CD4-positive, CD25-positive, alpha-beta regulatory T cell (primary cell): ENCODE results near the gene SLC2A13. TPM values are rescaled to one million over a fixed set of nuclear protein-coding genes. Genes with fewer than 3 reads are reported as not detected.
"Not testable (repeated sequence)": the region's sequence is repeated elsewhere in the genome, so short reads cannot be mapped to it uniquely, and the experiment has no call there.

Source experiments
- ATAC-seq, 2 donors: fragments of 150-1000 bp; cut with Tn5 transposase; one replicate each; pipeline ENCODE4 v1.10.0; 2021; ENCODE audit warnings: low read depth in 2 of 2, moderate number of reproducible peaks in 2 of 2, moderate library complexity in 1 of 2
- DNase-seq, 3 donors: peaks; one replicate each; pipeline versions ENCODE4 v3.0.0 to v3.0.0-alpha.2; 2012 to 2022; ENCODE audit warnings: mixed read lengths in 1 of 3
- H3K27ac ChIP-seq: one replicate; pipeline ENCODE4 v1.7.0; 2013; ENCODE audit warnings: mild to moderate bottlenecking, low read length; ENCODE audit not compliant: insufficient read depth, poor library complexity, severe bottlenecking
- H3K27me3 ChIP-seq: one replicate; pipeline ENCODE4 v1.7.0; 2013; ENCODE audit warnings: low read length; ENCODE audit not compliant: control insufficient read depth, insufficient read depth
- H3K36me3 ChIP-seq: one replicate; pipeline ENCODE4 v1.7.0; 2013; ENCODE audit warnings: mild to moderate bottlenecking, low read length, moderate library complexity; ENCODE audit not compliant: control insufficient read depth, insufficient read depth
- H3K4me1 ChIP-seq: 2 replicates; pipeline ENCODE4 v1.7.0; 2013; ENCODE audit warnings: mild to moderate bottlenecking, low read length; ENCODE audit not compliant: insufficient read depth, control insufficient read depth, poor library complexity, severe bottlenecking
- H3K4me3 ChIP-seq: one replicate; pipeline ENCODE4 v1.7.0; 2013; ENCODE audit warnings: low read depth, mild to moderate bottlenecking, low read length, moderate library complexity
- H3K9me3 ChIP-seq, 2 experiments: 1 replicate in 1 of 2; 2 replicates in 1 of 2; pipeline ENCODE4 v1.7.0; 2013; ENCODE audit warnings: low read length in 2 of 2, mild to moderate bottlenecking in 1 of 2, moderate library complexity in 1 of 2; ENCODE audit not compliant: control insufficient read depth in 2 of 2
- H3K27ac Mint-ChIP-seq, 3 donors: one replicate each; pipeline ENCODE4 v1.8.0; 2020 to 2022; ENCODE audit warnings: mild to moderate bottlenecking in 3 of 3, mixed read lengths in 3 of 3, moderate library complexity in 2 of 3
- H3K27me3 Mint-ChIP-seq: one replicate; pipeline ENCODE4 v1.8.0; 2022; ENCODE audit warnings: mild to moderate bottlenecking, mixed read lengths
- H3K36me3 Mint-ChIP-seq: one replicate; pipeline ENCODE4 v1.8.0; 2020; ENCODE audit warnings: mixed read lengths
- H3K4me1 Mint-ChIP-seq, 4 donors: one replicate each; pipeline ENCODE4 v1.8.0; 2020 to 2022; ENCODE audit warnings: mixed read lengths in 4 of 4, mild to moderate bottlenecking in 1 of 4
- H3K4me3 Mint-ChIP-seq, 4 donors: one replicate each; pipeline ENCODE4 v1.8.0; 2020 to 2022; ENCODE audit warnings: mild to moderate bottlenecking in 4 of 4, mixed read lengths in 4 of 4, moderate library complexity in 3 of 4
- H3K9me3 Mint-ChIP-seq, 7 donors: one replicate each; pipeline ENCODE4 v1.8.0; 2020 to 2022; ENCODE audit warnings: mixed read lengths in 7 of 7, mild to moderate bottlenecking in 3 of 7, moderate library complexity in 2 of 7
- polyA plus RNA-seq, 4 donors: library from polyadenylated mRNA; unstranded; fragments of 300-500 nt; fragmentation: Illumina TruSeq; gene quantifications; one replicate each; pipeline ENCODE4 v1.2.3, GENCODE V29; 2021
- total RNA-seq: library from RNA; stranded (reverse); gene quantifications from one replicate; pipeline ENCODE4 v1.2.3, GENCODE V29; 2022

Gene SLC2A13
- total and polyA plus RNA-seq, 5 donors from 2014 or later = 0.96 to 4.4 (median 1.9) TPM

DNA sequence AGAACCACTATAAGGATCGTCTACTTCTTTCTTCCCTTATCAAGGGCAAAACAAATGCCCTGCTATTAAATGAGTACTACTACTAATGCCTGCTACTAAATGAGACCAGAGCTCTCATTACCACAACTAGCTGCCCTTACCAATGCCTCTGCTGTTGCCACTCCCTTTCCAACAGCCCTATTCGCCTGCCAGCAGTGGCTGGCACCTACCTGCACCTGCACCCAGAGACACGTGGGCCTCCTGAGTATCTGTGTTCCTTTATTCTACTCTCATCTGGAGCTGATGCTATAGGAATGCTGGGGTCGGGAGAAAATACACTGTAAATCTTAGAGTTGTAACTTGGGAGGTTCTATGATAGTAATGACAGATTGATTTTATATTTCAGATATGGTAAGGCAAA, 174.7 kb downstream of the SLC2A13 start:
- Histone ChIP-seq H3K9me3 (no peaks in the 10 kb centered on the region), H3K27me3 (no peaks in the 10 kb centered on the region), H3K4me1 (no peaks in the 10 kb centered on the region), H3K4me3 (no peak overlapping the region), H3K36me3 (no peaks in the 10 kb centered on the region), H3K27ac (no peak overlapping the region)
- Mint-ChIP-seq H3K36me3 (no peaks in the 10 kb centered on the region), H3K27me3 (no peaks in the 10 kb centered on the region), H3K4me1 (peaks cover 2 to 7% (median 4%) of the 10 kb centered on the region in 4 donors), H3K4me3 (no peak overlapping the region), H3K9me3 (no peaks in the 10 kb centered on the region), H3K27ac (no peak overlapping the region)
- no peak for DNase-seq
- ATAC-seq = no peak

DNA sequence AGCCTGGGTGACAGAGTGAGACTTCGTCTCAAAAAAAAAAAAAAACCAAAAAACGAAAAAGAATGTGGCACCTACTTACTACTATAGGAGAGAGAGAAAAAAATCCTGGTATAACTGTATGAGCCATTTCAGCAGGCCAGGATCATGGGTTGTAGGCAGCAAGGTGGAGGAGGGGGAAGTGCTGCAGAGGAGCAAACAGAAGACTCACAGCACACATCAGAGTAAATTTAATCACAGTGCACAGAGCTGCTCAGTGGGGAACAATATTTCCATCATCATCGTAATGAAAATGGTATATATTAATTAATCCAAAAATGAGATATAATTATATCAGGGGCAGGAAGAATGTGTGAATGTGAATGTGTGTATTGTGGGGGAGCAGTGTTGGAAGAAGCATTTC, 175.8 kb downstream of the SLC2A13 start:
- Histone ChIP-seq H3K27me3 (no peaks in the 10 kb centered on the region), H3K36me3 (no peaks in the 10 kb centered on the region), H3K9me3 (no peaks in the 10 kb centered on the region), H3K27ac (no peak overlapping the region), H3K4me3 (no peak overlapping the region), H3K4me1 (no peaks in the 10 kb centered on the region)
- H3K27ac Mint-ChIP-seq = no peak overlapping the region
- H3K27me3 Mint-ChIP-seq = no peaks in the 10 kb centered on the region
- no peaks in the 10 kb centered on the region for H3K9me3 Mint-ChIP-seq
- ATAC-seq (no peak), DNase-seq (no peak)
- H3K36me3 Mint-ChIP-seq = no peaks in the 10 kb centered on the region
- H3K4me1 Mint-ChIP-seq = peaks cover 2 to 7% (median 4%) of the 10 kb centered on the region in 4 donors
- H3K4me3 Mint-ChIP-seq = no peak overlapping the region

DNA sequence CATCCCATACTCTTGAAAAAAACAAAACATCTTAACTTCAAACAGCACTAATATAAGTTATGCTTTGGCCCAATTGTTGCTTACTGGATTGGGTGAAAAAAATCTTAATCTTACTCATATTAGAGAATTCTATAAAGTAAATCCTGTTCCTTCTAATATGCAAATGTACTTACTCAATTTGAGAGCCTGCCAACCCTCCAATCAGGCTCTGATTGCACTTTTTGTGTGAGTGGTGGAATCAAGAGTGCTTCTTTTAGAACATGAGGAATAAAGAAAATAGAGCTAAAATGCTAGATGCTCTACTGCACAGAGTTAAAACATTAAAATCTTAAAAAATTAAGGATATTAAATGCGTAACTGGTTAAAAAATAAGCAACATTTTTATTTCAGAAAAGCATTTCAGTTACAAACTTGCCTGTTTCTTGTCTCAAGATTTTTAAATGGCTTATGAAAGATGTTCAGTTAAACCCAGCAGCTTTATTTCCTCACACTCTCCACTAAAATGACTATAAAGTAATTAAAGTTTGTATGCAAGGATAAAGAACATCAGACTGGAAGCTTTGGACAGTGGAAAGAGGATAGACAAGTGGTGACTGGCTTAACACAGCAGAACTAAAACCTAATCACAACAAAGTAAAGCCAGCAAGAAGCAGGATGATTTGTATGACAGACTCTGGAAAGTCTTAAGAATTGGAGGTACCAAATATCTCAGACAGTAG, 177.5 kb downstream of the SLC2A13 start:
- no peaks in the 10 kb centered on the region for H3K36me3 Mint-ChIP-seq
- no peak overlapping the region for H3K27ac Mint-ChIP-seq
- H3K36me3 ChIP-seq = no peaks in the 10 kb centered on the region
- H3K27me3 Mint-ChIP-seq = no peaks in the 10 kb centered on the region
- H3K9me3 Mint-ChIP-seq = no peaks in the 10 kb centered on the region
- H3K9me3 ChIP-seq = no peaks in the 10 kb centered on the region
- ATAC-seq = no peak
- H3K4me3 ChIP-seq = no peak overlapping the region
- peaks cover 2 to 7% (median 4%) of the 10 kb centered on the region in 4 donors for H3K4me1 Mint-ChIP-seq
- no peaks in the 10 kb centered on the region for H3K27me3 ChIP-seq
- no peak overlapping the region for H3K27ac ChIP-seq
- no peak for DNase-seq
- no peak overlapping the region for H3K4me3 Mint-ChIP-seq
- no peaks in the 10 kb centered on the region for H3K4me1 ChIP-seq

DNA sequence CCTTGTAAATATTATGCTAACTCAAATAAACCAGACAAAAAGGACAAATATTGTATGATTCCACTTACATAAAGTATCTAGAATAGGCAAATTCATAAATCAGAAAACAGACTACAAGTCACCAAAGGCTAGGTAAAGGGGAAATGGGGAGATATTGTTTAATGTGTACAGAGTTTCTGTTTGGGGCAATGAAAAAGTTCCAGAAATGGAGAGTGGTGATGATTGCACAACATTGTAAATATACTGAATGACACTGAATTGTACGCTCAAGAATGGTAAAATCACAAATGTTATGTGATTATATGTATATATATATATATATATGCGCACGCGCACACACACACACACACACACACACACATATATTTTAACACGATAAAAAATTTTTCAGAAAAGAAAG, 182.5 kb downstream of the SLC2A13 start:
- Mint-ChIP-seq H3K9me3 (peaks cover 0 to 2% (median 0%) of the 10 kb centered on the region in 7 donors), H3K27me3 (peaks cover 6% of the 10 kb centered on the region), H3K4me3 (no peak overlapping the region), H3K27ac (no peak overlapping the region), H3K36me3 (no peaks in the 10 kb centered on the region), H3K4me1 (peaks cover 0 to 2% (median 0%) of the 10 kb centered on the region in 4 donors)
- ATAC-seq = no peak
- Histone ChIP-seq H3K36me3 (no peaks in the 10 kb centered on the region), H3K4me1 (no peaks in the 10 kb centered on the region), H3K4me3 (no peak overlapping the region), H3K9me3 (no peaks in the 10 kb centered on the region), H3K27me3 (no peaks in the 10 kb centered on the region), H3K27ac (no peak overlapping the region)
- no peak for DNase-seq

DNA sequence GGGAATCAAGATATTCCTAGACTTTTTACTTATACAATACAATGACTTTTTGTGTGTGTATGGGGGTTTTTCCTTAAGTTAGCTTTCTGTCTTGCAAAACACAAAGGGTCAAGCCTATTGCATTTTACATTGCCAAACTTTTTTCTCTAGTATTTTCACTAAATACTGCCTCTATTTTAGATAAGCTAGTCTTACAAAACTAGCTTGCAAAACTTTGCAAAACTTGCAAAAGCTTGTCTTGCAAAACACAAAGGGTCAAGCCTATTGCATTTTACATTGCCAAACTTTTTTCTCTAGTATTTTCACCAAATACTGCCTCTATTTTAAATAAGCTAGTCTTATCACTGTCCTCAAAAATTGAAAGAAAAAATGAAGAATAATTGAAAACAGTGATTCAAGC, 183.3 kb downstream of the SLC2A13 start:
- not testable (repeated sequence) for H3K27me3 ChIP-seq, H3K4me3 Mint-ChIP-seq, H3K4me3 ChIP-seq, H3K27ac Mint-ChIP-seq, ATAC-seq, H3K27ac ChIP-seq, DNase-seq, H3K27me3 Mint-ChIP-seq, H3K4me1 ChIP-seq, H3K9me3 ChIP-seq, H3K36me3 ChIP-seq, H3K36me3 Mint-ChIP-seq, H3K4me1 Mint-ChIP-seq, H3K9me3 Mint-ChIP-seq

DNA sequence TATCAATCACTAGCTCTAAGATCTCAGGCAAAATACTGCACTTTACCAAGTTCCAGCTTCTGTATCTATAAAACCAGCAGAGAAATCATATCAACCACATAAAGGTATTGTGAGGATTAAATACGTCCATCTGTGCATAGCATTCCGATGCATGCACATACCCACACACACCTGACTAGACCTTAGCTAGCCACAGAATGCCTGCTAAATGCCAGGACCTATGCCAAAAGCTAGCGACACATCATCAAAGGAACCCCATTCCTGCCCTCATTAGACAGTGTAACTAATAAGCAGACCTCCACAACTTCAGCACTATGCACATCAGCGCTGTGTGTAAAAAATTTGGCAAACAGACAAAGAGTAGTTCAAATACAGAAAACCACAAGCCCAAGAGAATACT, 185.2 kb downstream of the SLC2A13 start:
- no peaks in the 10 kb centered on the region for H3K27me3 ChIP-seq
- peaks cover 0 to 2% (median 0%) of the 10 kb centered on the region in 7 donors for H3K9me3 Mint-ChIP-seq
- H3K27ac Mint-ChIP-seq = no peak overlapping the region
- H3K9me3 ChIP-seq = no peaks in the 10 kb centered on the region
- DNase-seq (no peak), ATAC-seq (no peak)
- no peaks in the 10 kb centered on the region for H3K4me1 ChIP-seq
- no peaks in the 10 kb centered on the region for H3K36me3 ChIP-seq
- H3K4me1 Mint-ChIP-seq = no peaks in the 10 kb centered on the region
- no peak overlapping the region for H3K4me3 Mint-ChIP-seq
- no peak overlapping the region for H3K27ac ChIP-seq
- H3K36me3 Mint-ChIP-seq = no peaks in the 10 kb centered on the region
- no peak overlapping the region for H3K4me3 ChIP-seq
- peaks cover 6% of the 10 kb centered on the region for H3K27me3 Mint-ChIP-seq

DNA sequence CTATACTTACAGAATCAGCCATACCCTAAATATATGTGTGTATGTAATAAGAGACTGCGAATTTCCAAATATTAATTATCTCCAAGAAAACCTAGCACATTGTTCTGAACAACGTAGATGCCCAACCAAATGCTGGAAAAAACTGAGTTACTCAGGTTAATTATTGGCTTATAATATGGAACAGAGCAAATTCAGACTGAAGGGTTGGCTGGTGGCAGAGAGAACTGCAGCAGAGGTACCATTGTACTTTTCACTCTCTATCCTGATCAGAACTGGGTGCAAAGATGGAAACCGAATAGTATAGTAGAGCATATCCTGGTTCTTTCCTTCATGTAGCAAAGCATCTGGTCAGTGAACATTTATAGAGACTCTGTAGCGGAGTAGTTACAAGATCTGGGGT, 185.7 kb downstream of the SLC2A13 start:
- Mint-ChIP-seq H3K4me1 (no peaks in the 10 kb centered on the region), H3K27ac (no peak overlapping the region), H3K9me3 (peaks cover 0 to 2% (median 0%) of the 10 kb centered on the region in 7 donors), H3K4me3 (no peak overlapping the region), H3K36me3 (no peaks in the 10 kb centered on the region), H3K27me3 (peaks cover 6% of the 10 kb centered on the region)
- Histone ChIP-seq H3K4me1 (no peaks in the 10 kb centered on the region), H3K4me3 (no peak overlapping the region), H3K27ac (no peak overlapping the region), H3K9me3 (no peaks in the 10 kb centered on the region), H3K27me3 (no peaks in the 10 kb centered on the region), H3K36me3 (no peaks in the 10 kb centered on the region)
- DNase-seq = no peak
- no peak for ATAC-seq

DNA sequence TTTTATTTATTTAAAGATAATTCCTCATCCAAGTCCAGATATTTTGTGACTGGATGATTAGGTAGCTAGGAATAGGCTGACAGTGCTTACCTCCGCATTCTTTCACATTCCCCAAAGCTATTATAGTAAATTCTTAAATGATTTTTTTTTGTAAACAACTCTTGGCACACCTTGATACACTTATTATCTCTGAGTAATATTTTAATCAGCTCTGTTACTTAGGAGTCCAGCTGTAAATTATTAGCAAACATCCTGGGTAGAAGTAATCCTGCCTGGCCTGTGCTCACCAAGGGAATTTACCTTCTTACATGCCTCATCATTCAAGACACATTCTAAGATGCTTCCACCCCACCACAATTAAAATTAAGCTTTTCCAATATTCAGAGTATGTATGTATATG, 186.1 kb downstream of the SLC2A13 start:
- Histone ChIP-seq H3K4me3 (no peak overlapping the region), H3K9me3 (no peaks in the 10 kb centered on the region), H3K4me1 (no peaks in the 10 kb centered on the region), H3K27ac (no peak overlapping the region), H3K36me3 (no peaks in the 10 kb centered on the region), H3K27me3 (no peaks in the 10 kb centered on the region)
- DNase-seq (no peak), ATAC-seq (no peak)
- H3K4me1 Mint-ChIP-seq = no peaks in the 10 kb centered on the region
- H3K4me3 Mint-ChIP-seq = no peak overlapping the region
- no peaks in the 10 kb centered on the region for H3K36me3 Mint-ChIP-seq
- H3K9me3 Mint-ChIP-seq = peaks cover 0 to 2% (median 0%) of the 10 kb centered on the region in 7 donors
- H3K27me3 Mint-ChIP-seq = peaks cover 6% of the 10 kb centered on the region
- H3K27ac Mint-ChIP-seq = no peak overlapping the region
